Measurements from ENCODE around the gene MAPKAP1.

- TF ChIP-seq EZH2 (IDR thresholded peaks at IDR 0.05; ENCODE audit: insufficient read depth, poor library complexity, severe bottlenecking) (no peak), EZH2phosphoT487 (IDR thresholded peaks at IDR 0.05; ENCODE audit: insufficient read depth, low read depth) (no peak)
These were observed 212.4 kb downstream of the MAPKAP1 start for GRCh38 chr9:125494653-125494915.

All from GM23248 (cell line).